Measurements from ENCODE around the gene SPAG7.

The SPAG7 gene

DNA sequence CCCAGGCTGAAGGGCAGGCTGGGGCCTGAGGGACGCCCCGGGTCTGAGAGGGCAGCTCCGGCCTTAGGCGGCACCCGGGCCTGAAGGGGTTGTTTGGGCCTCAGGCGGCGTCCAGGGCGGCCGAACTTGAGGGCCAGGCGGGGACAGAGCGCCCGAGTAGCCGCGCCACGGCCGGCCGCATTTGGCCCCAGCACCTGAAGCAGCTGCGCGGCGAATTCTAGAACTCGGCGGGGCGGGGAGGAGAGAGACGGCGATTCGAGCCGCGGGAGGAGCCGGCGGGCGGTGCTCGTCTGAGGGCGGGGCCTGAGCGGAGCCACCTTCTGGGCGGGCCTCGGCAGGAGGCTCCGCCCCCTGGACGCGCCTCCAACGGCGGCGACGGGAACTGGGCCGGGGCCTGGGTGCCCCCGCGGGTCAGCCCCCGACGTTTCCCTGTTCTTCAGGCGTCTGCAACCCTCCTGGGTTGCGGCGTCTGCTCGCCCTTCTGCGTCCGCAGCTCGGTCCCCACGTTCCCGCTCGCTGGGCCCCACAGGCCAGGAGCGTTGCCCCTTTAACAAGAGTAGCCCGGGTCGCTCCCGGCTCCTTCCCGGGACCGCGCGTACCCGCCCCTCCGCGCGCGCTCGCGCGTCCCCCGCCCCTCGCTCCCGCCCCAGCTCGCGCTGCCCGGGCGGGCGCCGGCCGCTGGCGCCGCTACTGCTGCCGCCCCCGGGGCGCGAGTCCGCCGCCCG lies 29.8 kb upstream of the SPAG7 start, which contains the start of the genes INCA1 and KIF1C:
TSS of gene INCA1 (minus strand) at position 221 of the 725 bp plus-strand sequence. CDS start 3,085 bp downstream, outside the sequence.
TSS of gene KIF1C (plus strand) at position 649 of the 725 bp plus-strand sequence. CDS start 2,297 bp downstream, outside the sequence.
- Histone ChIP-seq H3K9me3 (ENCODE audit: control insufficient read depth, insufficient read depth, low read depth, low read length) (no peaks in the 10 kb centered on the region), H3K4me3 (ENCODE audit: low read depth, low read length) (peak within 1 kb of the TSS; percentile 65), H3K4me1 (ENCODE audit: control insufficient read depth, insufficient read depth, low read length) (peaks cover 14% of the 10 kb centered on the region), H3K36me3 (ENCODE audit: control insufficient read depth in 2 of 2, insufficient read depth in 1 of 2, low read length in 2 of 2) (peaks cover 1 to 20% of the 10 kb centered on the region in 2 experiments; a peak in 2 of 3 replicates), H3K27ac (ENCODE audit: extremely low read depth, low read depth, low read length) (peak within 1 kb of the TSS; percentile 77)
- ChIA-PET CTCF (interaction anchor here (0.6 to 3.1 kb wide), 5 partner anchors 9 to 173 kb away, joined by 3 to 21 read pairs (median 3); partner anchors contain the start of gene CAMTA2), POLR2A (interaction anchor here (0.9 to 2.5 kb wide), 17 partner anchors 8 to 442 kb away, joined by 3 to 27 read pairs (median 4); partner anchors contain the start of genes CAMTA2, ENO3, PELP1 and PFN1)
- TF ChIP-seq ZFP37 (tag by site-specific recombination; IDR thresholded peaks at IDR 0.05) (no peak), ZNF146 (tag by site-specific recombination; IDR thresholded peaks at IDR 0.05) (no peak), ZNF529 (tag by site-specific recombination; IDR thresholded peaks at IDR 0.05; ENCODE audit: insufficient replicate concordance) (no peak), ZSCAN30 (tag by site-specific recombination; IDR thresholded peaks at IDR 0.05) (peak; percentile 11; the same call in 1 of the 2 replicates), ZNF830 (tag by site-specific recombination; IDR thresholded peaks at IDR 0.05; ENCODE audit: low read depth) (no peak), ZNF324 (tag by site-specific recombination; IDR thresholded peaks at IDR 0.05) (peak; percentile 39; the same call in 1 of the 2 replicates), ZNF10 (tag by site-specific recombination; IDR thresholded peaks at IDR 0.05) (no peak), ZNF112 (tag by site-specific recombination; IDR thresholded peaks at IDR 0.05) (no peak), ZNF221 (tag by site-specific recombination; IDR thresholded peaks at IDR 0.05; ENCODE audit: borderline replicate concordance) (no peak), BCL11B (tag by site-specific recombination; IDR thresholded peaks at IDR 0.05; ENCODE audit: low read depth) (peak; percentile 54), MYNN (tag by site-specific recombination; IDR thresholded peaks at IDR 0.05; ENCODE audit: borderline replicate concordance) (no peak), ZNF132 (tag by site-specific recombination; IDR thresholded peaks at IDR 0.05; ENCODE audit: borderline replicate concordance) (no peak), ZNF707 (tag by site-specific recombination; IDR thresholded peaks at IDR 0.05) (no peak), ZNF843 (tag by site-specific recombination; IDR thresholded peaks at IDR 0.05) (no peak), ZNF214 (tag by site-specific recombination; IDR thresholded peaks at IDR 0.05; ENCODE audit: borderline replicate concordance) (no peak), ZNF624 (tag by site-specific recombination; IDR thresholded peaks at IDR 0.05) (no peak), GLIS2 (tag by site-specific recombination; IDR thresholded peaks at IDR 0.05) (peak; percentile 93), ZNF629 (tag by site-specific recombination; IDR thresholded peaks at IDR 0.05) (no peak; the same call in 1 of the 2 replicates), ZNF514 (tag by site-specific recombination; IDR thresholded peaks at IDR 0.05) (no peak)
- TF ChIP-seq, protein P1, sequence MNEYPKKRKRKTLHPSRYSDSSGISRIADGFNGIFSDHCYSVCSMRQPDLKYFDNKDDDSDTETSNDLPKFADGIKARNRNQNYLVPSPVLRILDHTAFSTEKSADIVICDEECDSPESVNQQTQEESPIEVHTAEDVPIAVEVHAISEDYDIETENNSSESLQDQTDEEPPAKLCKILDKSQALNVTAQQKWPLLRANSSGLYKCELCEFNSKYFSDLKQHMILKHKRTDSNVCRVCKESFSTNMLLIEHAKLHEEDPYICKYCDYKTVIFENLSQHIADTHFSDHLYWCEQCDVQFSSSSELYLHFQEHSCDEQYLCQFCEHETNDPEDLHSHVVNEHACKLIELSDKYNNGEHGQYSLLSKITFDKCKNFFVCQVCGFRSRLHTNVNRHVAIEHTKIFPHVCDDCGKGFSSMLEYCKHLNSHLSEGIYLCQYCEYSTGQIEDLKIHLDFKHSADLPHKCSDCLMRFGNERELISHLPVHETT (tag by site-specific recombination; IDR thresholded peaks at IDR 0.05), result no peak
- TF ChIP-seq, protein P2, sequence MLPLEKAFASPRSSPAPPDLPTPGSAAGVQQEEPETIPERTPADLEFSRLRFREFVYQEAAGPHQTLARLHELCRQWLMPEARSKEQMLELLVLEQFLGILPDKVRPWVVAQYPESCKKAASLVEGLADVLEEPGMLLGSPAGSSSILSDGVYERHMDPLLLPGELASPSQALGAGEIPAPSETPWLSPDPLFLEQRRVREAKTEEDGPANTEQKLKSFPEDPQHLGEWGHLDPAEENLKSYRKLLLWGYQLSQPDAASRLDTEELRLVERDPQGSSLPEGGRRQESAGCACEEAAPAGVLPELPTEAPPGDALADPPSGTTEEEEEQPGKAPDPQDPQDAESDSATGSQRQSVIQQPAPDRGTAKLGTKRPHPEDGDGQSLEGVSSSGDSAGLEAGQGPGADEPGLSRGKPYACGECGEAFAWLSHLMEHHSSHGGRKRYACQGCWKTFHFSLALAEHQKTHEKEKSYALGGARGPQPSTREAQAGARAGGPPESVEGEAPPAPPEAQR (tag by site-specific recombination; IDR thresholded peaks at IDR 0.05), result no peak
- TF ChIP-seq, protein P3, sequence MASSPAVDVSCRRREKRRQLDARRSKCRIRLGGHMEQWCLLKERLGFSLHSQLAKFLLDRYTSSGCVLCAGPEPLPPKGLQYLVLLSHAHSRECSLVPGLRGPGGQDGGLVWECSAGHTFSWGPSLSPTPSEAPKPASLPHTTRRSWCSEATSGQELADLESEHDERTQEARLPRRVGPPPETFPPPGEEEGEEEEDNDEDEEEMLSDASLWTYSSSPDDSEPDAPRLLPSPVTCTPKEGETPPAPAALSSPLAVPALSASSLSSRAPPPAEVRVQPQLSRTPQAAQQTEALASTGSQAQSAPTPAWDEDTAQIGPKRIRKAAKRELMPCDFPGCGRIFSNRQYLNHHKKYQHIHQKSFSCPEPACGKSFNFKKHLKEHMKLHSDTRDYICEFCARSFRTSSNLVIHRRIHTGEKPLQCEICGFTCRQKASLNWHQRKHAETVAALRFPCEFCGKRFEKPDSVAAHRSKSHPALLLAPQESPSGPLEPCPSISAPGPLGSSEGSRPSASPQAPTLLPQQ (tag by site-specific recombination; IDR thresholded peaks at IDR 0.05), result peak; percentile 100
- TF ChIP-seq, protein P4, sequence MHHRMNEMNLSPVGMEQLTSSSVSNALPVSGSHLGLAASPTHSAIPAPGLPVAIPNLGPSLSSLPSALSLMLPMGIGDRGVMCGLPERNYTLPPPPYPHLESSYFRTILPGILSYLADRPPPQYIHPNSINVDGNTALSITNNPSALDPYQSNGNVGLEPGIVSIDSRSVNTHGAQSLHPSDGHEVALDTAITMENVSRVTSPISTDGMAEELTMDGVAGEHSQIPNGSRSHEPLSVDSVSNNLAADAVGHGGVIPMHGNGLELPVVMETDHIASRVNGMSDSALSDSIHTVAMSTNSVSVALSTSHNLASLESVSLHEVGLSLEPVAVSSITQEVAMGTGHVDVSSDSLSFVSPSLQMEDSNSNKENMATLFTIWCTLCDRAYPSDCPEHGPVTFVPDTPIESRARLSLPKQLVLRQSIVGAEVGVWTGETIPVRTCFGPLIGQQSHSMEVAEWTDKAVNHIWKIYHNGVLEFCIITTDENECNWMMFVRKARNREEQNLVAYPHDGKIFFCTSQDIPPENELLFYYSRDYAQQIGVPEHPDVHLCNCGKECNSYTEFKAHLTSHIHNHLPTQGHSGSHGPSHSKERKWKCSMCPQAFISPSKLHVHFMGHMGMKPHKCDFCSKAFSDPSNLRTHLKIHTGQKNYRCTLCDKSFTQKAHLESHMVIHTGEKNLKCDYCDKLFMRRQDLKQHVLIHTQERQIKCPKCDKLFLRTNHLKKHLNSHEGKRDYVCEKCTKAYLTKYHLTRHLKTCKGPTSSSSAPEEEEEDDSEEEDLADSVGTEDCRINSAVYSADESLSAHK (tag by site-specific recombination; IDR thresholded peaks at IDR 0.05), result no peak
- TF ChIP-seq, protein P5, sequence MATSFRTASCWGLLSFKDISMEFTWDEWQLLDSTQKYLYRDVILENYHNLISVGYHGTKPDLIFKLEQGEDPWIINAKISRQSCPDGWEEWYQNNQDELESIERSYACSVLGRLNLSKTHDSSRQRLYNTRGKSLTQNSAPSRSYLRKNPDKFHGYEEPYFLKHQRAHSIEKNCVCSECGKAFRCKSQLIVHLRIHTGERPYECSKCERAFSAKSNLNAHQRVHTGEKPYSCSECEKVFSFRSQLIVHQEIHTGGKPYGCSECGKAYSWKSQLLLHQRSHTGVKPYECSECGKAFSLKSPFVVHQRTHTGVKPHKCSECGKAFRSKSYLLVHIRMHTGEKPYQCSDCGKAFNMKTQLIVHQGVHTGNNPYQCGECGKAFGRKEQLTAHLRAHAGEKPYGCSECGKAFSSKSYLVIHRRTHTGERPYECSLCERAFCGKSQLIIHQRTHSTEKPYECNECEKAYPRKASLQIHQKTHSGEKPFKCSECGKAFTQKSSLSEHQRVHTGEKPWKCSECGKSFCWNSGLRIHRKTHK (tag by site-specific recombination; IDR thresholded peaks at IDR 0.05), result no peak
- TF ChIP-seq, protein P6, sequence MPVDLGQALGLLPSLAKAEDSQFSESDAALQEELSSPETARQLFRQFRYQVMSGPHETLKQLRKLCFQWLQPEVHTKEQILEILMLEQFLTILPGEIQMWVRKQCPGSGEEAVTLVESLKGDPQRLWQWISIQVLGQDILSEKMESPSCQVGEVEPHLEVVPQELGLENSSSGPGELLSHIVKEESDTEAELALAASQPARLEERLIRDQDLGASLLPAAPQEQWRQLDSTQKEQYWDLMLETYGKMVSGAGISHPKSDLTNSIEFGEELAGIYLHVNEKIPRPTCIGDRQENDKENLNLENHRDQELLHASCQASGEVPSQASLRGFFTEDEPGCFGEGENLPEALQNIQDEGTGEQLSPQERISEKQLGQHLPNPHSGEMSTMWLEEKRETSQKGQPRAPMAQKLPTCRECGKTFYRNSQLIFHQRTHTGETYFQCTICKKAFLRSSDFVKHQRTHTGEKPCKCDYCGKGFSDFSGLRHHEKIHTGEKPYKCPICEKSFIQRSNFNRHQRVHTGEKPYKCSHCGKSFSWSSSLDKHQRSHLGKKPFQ (tag by site-specific recombination; IDR thresholded peaks at IDR 0.05), result no peak
- TF ChIP-seq, protein P7, sequence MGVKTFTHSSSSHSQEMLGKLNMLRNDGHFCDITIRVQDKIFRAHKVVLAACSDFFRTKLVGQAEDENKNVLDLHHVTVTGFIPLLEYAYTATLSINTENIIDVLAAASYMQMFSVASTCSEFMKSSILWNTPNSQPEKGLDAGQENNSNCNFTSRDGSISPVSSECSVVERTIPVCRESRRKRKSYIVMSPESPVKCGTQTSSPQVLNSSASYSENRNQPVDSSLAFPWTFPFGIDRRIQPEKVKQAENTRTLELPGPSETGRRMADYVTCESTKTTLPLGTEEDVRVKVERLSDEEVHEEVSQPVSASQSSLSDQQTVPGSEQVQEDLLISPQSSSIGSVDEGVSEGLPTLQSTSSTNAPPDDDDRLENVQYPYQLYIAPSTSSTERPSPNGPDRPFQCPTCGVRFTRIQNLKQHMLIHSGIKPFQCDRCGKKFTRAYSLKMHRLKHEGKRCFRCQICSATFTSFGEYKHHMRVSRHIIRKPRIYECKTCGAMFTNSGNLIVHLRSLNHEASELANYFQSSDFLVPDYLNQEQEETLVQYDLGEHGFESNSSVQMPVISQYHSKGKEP (tag by site-specific recombination; IDR thresholded peaks at IDR 0.05), result no peak
